GM15510 (cell line): Measurements from ENCODE around the gene MAP2K2.

Experiments
- POLR2A ChIP-seq: IDR thresholded peaks from 3 replicates; pipeline ENCODE4 v1.6.1; 2011; ENCODE audit warnings: borderline replicate concordance; ENCODE audit not compliant: insufficient read length; ENCODE audit errors: extremely low read depth

MAP2K2 gene

DNA sequence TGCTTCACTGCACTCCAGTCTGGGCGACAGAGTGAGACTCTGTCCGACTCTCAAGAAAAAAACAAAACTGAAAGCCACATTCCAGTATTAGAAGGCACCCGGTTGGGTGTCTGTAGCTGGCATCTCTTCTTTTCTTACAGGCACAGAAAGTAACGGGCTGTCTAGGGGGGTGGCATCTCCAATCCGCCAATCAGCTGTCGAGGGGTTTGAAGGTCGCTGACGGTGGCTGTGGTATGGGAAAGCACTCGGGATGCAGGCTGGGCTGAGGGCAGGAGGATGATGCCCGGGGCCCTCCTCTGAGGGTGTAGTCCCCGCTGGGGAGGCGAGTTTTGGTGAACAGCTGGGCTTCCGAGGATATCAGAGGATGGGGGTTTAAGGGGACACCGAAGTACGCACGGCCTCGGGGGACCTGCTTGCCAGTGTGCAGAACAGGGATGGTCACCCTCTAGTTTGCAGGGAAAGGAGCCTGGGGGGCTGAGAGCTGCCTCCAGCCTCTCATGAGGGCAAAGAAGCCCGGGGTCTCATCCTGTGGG, 30.2 kb downstream of the MAP2K2 start:
- TF ChIP-seq POLR2A, result no peak

DNA sequence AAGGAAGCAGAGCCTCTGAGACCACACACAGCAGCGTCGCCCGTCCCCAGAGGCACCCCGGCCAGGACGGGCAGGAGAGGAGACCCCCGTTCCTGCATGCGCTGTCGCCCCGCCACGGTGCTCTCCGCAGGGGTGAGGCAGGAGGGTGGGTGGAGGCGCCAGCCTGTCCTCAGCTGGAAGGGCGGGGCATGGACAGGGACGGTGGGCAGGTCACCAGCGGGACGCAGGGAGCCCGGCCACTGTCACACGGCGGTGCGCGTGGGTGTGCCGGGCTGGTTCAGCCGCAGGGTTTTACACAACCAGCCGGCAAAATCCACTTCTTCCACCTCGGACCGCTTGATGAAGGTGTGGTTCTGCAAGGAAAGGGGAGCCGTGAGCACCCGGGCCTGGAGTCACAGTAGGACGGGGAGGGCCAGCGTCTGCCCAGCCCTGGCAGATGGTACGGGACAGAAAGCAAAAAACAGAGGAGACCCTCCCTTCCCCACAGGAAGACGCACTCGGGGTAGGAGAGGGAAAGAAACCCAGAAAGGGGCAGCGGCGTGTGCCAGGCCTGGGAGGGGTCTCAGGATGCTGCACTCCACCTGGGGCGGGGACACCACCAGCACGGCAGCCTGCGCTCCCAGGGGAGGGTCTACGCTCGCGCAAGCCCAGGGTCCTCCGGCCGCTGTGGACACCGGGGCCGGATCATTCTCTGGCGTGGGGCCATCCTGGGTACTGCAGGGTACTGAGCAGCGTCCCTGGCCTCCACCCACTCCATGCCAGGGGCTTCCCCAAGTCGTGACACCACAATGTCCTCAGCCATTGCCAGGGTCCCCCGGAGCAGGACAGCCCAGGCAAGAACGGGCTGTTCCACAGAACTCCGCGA, 33.3 kb downstream of the MAP2K2 start:
- TF ChIP-seq POLR2A, result no peak

- TF ChIP-seq POLR2A, result no peak
Measured at GRCh38 chr19:4089946-4090345, 34.0 kb downstream of the MAP2K2 start.

DNA sequence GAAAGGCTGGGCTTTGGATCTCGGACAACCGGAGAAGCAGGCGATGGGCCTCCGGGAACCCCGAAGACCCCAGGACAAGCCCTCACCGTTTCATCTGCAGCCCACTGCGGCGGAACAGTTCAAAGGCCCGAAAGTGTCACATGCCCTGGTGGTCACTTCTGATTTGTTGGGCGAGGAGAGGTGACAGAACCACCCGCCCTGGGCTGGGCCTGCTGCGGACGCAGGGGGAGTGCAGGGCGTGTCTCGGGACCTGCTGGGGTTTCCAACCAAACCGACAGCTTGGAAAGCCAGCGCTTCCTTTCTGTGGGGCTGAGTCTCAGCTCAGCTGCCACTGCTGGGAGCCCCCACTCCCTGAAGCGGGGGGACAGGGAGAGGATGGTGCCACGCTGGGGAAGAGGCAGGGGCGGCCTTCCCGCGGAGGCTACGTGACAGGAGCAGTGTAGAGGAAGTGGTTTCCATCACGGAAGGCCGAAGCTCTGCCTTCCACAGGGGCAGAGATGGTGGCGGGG, 34.5 kb downstream of the MAP2K2 start:
- TF ChIP-seq POLR2A, result no peak

GRCh38 chr19:4088975-4089374, 34.9 kb downstream of the MAP2K2 start:
- TF ChIP-seq POLR2A, result no peak

DNA sequence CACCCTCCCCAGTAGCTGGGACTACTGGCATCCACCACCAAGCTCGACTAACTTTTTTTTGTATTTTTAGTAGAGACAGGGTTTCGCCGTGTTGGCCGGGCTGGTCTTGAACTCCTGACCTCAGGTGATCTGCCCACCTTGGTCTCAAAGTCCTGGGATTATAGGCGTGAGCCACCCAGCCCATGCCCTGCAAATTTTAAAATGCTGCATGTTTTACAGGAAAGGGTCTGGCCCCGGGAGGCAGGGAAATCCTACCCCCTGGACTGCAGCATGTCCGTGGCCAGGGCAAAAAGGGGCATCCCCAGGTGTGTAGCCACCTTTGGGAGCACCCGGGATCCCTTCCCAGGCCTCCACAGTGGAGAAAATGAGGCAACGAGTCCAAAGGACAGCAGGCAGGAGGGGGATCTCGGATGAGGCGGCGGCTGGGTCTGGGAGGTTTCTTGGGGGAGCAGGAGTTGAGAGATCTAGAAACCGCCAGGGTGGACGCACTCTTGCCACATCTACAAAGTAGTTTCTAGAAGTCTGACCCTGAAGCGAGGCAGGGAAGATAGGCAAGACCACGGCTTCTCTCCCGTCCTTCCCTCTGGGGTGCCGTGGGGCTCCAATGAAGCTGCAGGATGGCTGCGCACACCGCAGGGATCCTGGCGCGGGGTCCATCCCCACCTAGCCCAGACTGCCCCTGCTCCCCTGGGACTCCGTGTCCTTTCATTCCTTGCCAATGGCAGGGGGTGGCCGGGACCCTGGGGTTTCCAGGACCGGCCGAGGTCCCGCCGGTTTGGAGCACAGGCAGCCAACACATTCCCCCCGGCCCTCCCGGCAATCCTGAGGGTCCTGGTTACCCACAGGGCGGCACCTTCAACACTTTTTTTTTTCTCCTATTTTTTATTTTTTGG, 35.9 kb downstream of the MAP2K2 start:
- no peak for TF ChIP-seq POLR2A

DNA sequence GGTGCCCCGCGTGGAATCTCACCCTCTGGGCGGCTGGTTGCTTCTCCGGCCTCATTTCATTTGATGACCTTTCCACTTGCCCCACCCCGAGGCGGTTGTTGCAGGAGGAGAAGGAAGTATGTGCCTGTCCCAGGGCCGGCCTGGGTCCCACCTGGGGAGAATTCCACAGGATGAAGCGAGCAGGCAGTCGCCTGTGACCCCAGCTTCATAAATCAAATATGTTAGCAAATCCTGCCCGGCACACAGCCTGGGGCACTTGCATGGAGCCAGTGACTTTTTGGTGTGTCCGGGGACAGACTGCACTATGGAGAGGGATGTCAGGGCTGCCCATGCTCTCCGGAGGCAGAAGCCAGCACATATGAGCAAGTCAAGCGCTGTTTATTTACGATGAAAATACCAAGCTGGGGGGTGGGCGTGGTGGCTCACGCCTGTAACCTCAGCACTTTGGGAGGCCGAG, 37.5 kb downstream of the MAP2K2 start:
- no peak for TF ChIP-seq POLR2A

DNA sequence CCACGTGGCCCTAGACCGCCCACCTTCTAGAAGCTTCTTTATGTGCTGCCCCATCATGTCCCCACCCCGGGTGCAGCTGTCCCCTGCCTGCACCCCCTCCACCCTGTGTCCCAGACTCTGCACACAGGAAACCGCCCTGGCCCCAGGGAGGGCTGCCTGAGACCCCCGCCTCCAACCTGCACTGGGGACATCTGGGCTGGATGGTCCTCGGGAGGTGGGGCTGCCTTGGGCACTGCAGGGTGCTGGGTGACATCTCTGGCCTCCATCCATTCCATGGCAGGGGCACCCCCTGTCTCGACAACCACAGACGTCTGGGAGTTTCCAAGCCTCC, 39.4 kb downstream of the MAP2K2 start:
- no peak for TF ChIP-seq POLR2A

- no peak for TF ChIP-seq POLR2A
Measured at GRCh38 chr19:4083677-4084546, 40.0 kb downstream of the MAP2K2 start.

- TF ChIP-seq POLR2A, result no peak
Measured at GRCh38 chr19:4082172-4082571, 41.8 kb downstream of the MAP2K2 start.

- TF ChIP-seq POLR2A, result no peak
Measured at GRCh38 chr19:4081441-4082129, 42.3 kb downstream of the MAP2K2 start.

GRCh38 chr19:4080473-4080872, 43.4 kb downstream of the MAP2K2 start:
- no peak for TF ChIP-seq POLR2A

DNA sequence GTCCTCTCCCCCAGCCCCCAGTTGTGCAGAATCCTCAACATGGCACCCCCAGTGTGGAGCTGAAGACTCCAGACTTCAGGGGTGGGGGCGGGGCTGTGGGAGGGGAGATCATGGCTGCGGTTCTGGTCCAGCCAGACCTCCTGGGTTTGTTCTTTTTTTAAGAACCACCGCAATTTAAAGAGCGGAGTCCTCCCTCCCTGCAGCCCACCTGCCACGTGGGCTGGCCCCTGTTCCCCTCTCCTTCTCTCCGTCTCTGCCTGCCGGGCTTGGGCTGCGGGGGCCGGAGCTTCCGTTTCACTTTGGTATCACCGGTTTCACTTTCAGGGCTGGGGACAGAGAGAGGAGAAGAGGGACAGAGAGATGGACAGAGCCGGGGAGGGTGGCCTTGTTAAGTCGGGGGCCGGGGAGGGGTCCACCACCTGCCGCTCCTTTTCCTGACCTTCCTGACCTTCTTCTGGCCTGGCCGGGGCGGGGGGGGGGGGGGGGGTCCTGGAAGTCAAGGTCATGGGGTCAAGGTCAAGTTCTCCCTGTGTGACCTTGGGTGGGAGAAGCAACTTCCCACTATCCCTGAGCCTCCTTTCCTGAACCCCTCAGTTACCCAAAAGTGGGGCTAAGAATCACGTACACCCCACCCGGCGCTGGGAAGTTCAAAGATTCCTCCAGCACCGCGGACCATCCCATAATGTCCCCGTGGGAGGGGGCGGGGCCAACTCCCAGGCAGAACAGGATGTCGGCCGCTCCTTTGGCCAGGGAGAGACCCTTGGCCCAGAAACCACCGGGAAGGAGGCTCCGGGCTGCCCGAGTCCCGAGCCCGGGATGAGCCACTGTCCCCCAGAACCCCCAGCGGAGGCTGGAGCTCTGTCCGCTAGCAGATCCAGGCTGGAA, 45.9 kb downstream of the MAP2K2 start:
- TF ChIP-seq POLR2A, result peak; percentile 44
